ENCODE measurements around the gene ADGRD1.

The ADGRD1 gene

GRCh38 chr12:131018808-131019397, 65.2 kb downstream of the ADGRD1 start:
- H3K9me3 Mint-ChIP-seq = no peaks in the 10 kb centered on the region
- TF ChIP-seq CTCF (IDR thresholded peaks at IDR 0.05) = no peak
- no peaks in the 10 kb centered on the region for H3K36me3 Mint-ChIP-seq (ENCODE audit: low read depth)
- peaks cover 31% of the 10 kb centered on the region for H3K4me1 Mint-ChIP-seq
- peaks cover 25% of the 10 kb centered on the region for H3K27me3 Mint-ChIP-seq (ENCODE audit: low read depth, poor library complexity)
- DNase-seq = no peak
- H3K4me3 Mint-ChIP-seq = no peak overlapping the region
- H3K27ac Mint-ChIP-seq = no peak overlapping the region

- Mint-ChIP-seq H3K27ac (no peak overlapping the region), H3K9me3 (no peaks in the 10 kb centered on the region), H3K36me3 (ENCODE audit: low read depth) (no peaks in the 10 kb centered on the region), H3K4me3 (no peak overlapping the region), H3K4me1 (peaks cover 44% of the 10 kb centered on the region), H3K27me3 (ENCODE audit: low read depth, poor library complexity) (peaks cover 17% of the 10 kb centered on the region)
- DNase-seq = no peak
- TF ChIP-seq CTCF (IDR thresholded peaks at IDR 0.05) = no peak
Measured at GRCh38 chr12:131020326-131021153, 66.8 kb downstream of the ADGRD1 start.

- peaks cover 15% of the 10 kb centered on the region for H3K27me3 Mint-ChIP-seq (ENCODE audit: low read depth, poor library complexity)
- H3K4me3 Mint-ChIP-seq = no peak overlapping the region
- H3K4me1 Mint-ChIP-seq = peaks cover 45% of the 10 kb centered on the region
- no peak overlapping the region for H3K27ac Mint-ChIP-seq
- no peak for TF ChIP-seq CTCF (IDR thresholded peaks at IDR 0.05)
- H3K9me3 Mint-ChIP-seq = no peaks in the 10 kb centered on the region
- H3K36me3 Mint-ChIP-seq (ENCODE audit: low read depth) = no peaks in the 10 kb centered on the region
- peak; percentile 41 for DNase-seq
Measured at GRCh38 chr12:131021154-131021541, 67.4 kb downstream of the ADGRD1 start.

GRCh38 chr12:131024026-131024425, 70.3 kb downstream of the ADGRD1 start:
- no peak for TF ChIP-seq CTCF (IDR thresholded peaks at IDR 0.05)
- DNase-seq = no peak
- Mint-ChIP-seq H3K27me3 (ENCODE audit: low read depth, poor library complexity) (peaks cover 18% of the 10 kb centered on the region), H3K36me3 (ENCODE audit: low read depth) (no peaks in the 10 kb centered on the region), H3K4me3 (no peak overlapping the region), H3K4me1 (peaks cover 63% of the 10 kb centered on the region), H3K27ac (no peak overlapping the region), H3K9me3 (no peaks in the 10 kb centered on the region)

- Mint-ChIP-seq H3K36me3 (ENCODE audit: low read depth) (no peaks in the 10 kb centered on the region), H3K4me3 (peak overlapping the region; percentile 23), H3K4me1 (peaks cover 66% of the 10 kb centered on the region), H3K27ac (no peak overlapping the region), H3K9me3 (no peaks in the 10 kb centered on the region), H3K27me3 (ENCODE audit: low read depth, poor library complexity) (peaks cover 18% of the 10 kb centered on the region)
- TF ChIP-seq CTCF (IDR thresholded peaks at IDR 0.05) = no peak
- DNase-seq = no peak
Measured at GRCh38 chr12:131024721-131025120, 71.0 kb downstream of the ADGRD1 start.

Data from nephron progenitor cell (in vitro differentiated cells).